ENCODE results near the gene CIP2A.
"Not testable (repeated sequence)": the region's sequence is repeated elsewhere in the genome, so short reads cannot be mapped to it uniquely, and the experiment has no call there.

The CIP2A gene

DNA sequence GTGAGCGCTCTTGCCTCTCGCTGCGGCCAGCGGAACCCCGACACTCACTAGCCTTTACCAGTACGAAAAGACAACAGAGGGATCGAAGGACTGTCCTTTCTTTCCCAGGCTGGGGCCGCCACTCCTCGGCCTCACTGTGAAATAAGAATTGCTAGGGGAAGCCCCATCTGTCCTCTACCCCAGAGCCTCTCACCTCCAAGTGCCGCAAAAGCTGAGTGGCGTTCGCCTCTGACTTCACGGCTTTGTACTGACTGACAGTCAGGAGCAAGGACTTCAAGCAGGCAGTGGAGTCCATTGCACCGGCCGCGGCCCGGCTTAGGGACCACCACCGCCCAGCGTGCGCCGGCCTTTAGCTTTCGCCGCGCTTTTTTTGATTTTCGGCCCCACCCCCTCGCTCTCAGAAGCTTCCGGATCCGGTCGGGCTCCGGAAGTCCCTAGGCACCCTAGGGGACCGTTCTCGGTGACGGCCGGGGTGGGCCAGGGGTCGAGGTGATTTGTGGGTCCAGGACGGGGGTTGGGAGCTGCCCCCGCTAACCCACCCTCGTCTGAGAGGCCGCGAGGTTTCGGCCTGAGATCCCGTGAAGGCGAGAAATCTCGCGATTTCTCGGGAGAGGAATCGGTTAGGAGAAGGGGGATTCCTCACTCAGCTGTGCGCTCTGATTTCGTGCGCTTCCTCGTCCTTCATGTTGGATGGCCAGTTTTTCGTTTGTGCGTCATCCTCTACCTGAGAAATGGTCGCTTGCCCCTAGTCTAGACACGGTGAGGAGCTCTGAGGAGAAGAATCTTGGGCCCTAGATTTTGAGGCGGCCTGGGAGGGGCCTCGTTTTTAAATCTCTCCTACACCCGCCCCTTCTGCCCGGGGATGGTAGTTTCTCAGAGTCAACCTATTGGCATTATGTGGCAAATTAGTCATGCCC lies at the start of gene CIP2A, which contains the start of gene DZIP3:
TSS of gene CIP2A (minus strand) at position 358 of the 917 bp plus-strand sequence. CDS start at position 295, 63 bp downstream.
TSS of gene DZIP3 (plus strand) at position 642 of the 917 bp plus-strand sequence. CDS start 15,685 bp downstream, outside the sequence.
- DNase-seq (ENCODE audit: low read depth in 2 of 2): peak; percentile 73 to 79

DNA sequence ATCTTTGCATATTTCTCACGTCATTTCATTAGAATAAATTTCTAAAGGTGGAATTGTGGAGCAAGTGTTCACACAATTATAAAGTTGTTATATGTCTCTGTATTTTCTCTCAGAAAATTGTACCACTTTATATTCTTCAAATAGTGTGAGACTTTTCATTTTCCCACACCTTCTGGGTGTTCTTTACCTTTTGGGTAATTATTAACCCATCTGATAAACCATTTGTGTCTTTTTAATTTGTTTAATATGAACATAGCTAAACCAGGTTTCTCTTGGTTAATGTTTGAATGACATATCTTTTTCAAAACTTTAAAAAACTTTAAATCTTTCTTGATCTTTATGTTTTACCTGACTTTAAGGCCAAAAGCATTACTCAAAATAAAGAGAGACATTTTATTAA lies 40.7 kb upstream of the CIP2A start:
- DNase-seq (ENCODE audit: low read depth in 2 of 2): no peak

- DNase-seq (ENCODE audit: low read depth in 2 of 2): no peak
Measured at GRCh38 chr3:108623504-108623903, 34.3 kb upstream of the CIP2A start.

- DNase-seq (ENCODE audit: low read depth in 2 of 2): no peak
Measured at GRCh38 chr3:108620250-108620649, 31.0 kb upstream of the CIP2A start.

- not testable (repeated sequence) for DNase-seq (ENCODE audit: low read depth in 2 of 2)
Measured at GRCh38 chr3:108616090-108616489, 26.9 kb upstream of the CIP2A start.

GRCh38 chr3:108610651-108611050 lies 21.4 kb upstream of the CIP2A start:
- DNase-seq (ENCODE audit: low read depth in 2 of 2): no peak

DNA sequence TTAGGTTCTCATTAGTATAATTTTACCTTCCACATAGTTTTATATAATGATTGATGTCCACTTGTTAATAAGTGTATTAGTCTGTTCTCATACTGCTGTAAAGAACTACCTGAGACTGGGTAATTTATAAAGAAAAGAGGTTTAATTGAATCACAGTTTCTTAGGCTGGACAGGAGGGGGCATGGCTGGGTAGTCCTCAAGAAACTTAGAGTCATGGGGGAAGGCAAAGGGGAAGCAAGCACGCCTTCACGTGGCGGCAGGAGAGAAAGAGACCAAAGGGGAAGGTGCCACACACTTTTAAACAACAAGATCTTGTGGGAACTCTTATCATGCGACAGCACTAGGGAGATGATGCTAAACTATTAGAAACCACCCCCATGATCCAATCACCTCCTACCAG lies 19.5 kb upstream of the CIP2A start:
- DNase-seq (ENCODE audit: low read depth in 2 of 2): no peak

GRCh38 chr3:108605491-108605890 lies 16.3 kb upstream of the CIP2A start:
- no peak for DNase-seq (ENCODE audit: low read depth in 2 of 2)

GRCh38 chr3:108605028-108605427 lies 15.8 kb upstream of the CIP2A start:
- DNase-seq (ENCODE audit: low read depth in 2 of 2): no peak

GRCh38 chr3:108603691-108604090 lies 14.5 kb upstream of the CIP2A start:
- DNase-seq (ENCODE audit: low read depth in 2 of 2): no peak

- DNase-seq (ENCODE audit: low read depth in 2 of 2): no peak
Measured at GRCh38 chr3:108602935-108603294, 13.7 kb upstream of the CIP2A start.

DNA sequence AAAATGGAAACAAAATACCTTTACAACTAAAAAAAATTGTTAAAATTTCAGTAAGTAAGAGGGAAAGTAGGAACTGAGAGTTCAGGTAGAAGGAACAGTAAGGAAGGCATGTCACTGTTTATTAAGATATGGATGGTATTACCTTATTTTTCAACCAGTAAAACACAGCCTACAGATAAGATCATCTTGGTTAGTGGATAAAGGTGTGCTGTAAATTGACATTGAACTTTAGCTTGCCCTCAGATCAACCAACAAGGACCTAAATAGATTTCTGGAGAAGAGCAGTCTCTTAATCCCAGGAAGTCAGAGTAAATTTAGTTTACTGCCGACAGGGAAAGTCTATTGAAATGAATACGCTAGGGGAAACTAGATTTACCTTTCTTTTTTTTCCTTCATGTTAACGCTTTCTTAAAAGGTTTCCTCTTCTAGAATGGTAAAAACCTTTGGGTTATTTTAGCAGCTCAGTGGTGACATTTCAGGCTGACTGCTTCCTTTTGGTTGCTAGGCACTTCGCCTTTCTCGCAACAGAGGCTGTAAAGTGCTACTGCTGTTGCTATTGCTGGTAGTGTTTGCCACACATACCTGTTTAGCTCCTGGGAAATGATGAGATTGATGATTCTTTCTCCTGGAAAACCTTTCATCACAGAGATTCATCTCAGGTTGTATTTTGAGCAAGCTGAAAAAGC lies 13.2 kb upstream of the CIP2A start:
- DNase-seq (ENCODE audit: low read depth in 2 of 2): no peak

GRCh38 chr3:108599677-108600409 lies 10.6 kb upstream of the CIP2A start:
- no peak for DNase-seq (ENCODE audit: low read depth in 2 of 2)

GRCh38 chr3:108598375-108598774 lies 9.1 kb upstream of the CIP2A start:
- no peak for DNase-seq (ENCODE audit: low read depth in 2 of 2)

DNA sequence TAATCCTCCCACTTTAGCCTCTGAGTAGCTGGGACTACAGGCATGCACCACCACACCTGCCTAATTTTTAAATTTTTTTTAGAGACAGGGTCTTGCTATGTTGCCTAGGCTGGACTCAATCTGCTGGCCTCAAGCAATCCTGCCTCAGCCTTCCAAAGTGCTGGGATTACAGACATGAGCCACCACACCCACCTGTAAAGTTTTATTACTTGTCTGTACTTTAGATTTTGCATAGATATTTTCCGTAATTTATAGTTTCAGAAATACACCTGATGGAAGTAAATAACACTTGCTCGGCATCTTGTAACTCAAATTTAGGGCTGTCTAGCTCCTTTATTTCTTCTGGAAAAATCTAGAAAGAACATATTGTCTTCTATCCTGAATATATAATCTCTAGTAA lies 6.1 kb upstream of the CIP2A start:
- DNase-seq (ENCODE audit: low read depth in 2 of 2): no peak

- no peak for DNase-seq (ENCODE audit: low read depth in 2 of 2)
Measured at GRCh38 chr3:108590460-108590859, 1.2 kb upstream of the CIP2A start.

DNA sequence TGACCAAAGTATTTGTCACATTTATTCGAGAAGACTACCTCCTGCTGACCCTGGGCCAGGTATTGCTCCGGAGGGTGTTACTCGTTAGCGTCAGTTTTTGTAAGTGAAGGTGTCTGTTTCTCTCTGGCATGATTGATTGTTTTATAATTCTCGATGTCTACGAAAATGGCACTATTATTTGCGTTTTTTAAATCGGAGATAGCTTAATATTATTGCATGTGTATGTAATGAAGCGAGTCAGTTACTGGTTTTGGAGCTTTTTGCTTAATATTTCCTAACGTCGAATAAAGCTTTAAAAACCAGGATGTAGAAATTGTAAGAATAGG lies 723 bp upstream of the CIP2A start:
- DNase-seq (ENCODE audit: low read depth in 2 of 2): no peak

- no peak for DNase-seq (ENCODE audit: low read depth in 2 of 2)
Measured at GRCh38 chr3:108588601-108589000, 637 bp downstream of the CIP2A start.

DNA sequence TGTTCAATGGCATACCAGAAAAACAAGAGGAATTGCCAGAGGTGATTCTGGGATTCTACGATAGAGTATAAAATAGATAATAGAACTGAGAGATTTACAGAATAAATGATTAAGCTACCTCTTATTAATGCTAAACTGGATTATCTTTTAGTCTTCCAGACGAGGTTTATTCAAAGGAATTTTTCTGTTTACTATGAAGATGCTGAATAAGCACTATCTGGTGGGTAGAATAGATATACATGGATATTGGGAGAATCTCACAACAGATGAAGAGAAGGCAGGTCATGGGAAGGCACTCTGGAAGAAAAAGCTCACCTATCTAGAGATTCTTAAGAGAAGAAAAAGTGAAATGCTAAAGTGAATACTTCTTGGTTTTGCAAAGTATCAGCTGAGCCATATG lies 11.2 kb downstream of the CIP2A start:
- DNase-seq (ENCODE audit: low read depth in 2 of 2): no peak

GRCh38 chr3:108569336-108569735 lies 19.9 kb downstream of the CIP2A start:
- DNase-seq (ENCODE audit: low read depth in 2 of 2): no peak

- DNase-seq (ENCODE audit: low read depth in 2 of 2): no peak
Measured at GRCh38 chr3:108566599-108566998, 22.6 kb downstream of the CIP2A start.

DNA sequence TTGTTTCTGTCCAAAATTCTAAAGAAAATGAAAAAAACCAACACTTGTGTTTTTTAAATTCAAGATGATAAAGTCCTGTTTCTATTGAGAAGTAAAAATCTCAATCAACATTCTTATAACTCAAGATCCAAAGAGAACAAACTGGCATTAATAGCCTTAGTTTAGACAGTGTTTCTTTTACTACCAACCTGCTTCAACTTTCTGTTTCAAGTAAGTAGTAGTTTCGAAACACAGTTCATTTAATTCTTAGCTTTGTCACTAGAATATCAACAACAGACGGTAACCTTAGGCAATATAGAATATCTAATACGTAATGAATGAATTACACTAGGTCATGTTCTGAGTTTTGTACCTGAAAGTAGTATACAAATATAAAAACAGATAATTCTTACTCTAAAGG lies 23.7 kb downstream of the CIP2A start:
- DNase-seq (ENCODE audit: low read depth in 2 of 2): no peak

Data from stimulated activated CD4-positive, alpha-beta T cell treated with anti-CD3 and anti-CD28 coated beads, Interleukin-12 subunit alpha, Interleukin-12 subunit beta, amount 100 ng/mL, for 24 hours (primary cell).